Body of pancreas (tissue), 4 donors: ENCODE measurements around the gene RASGRP3. TPM values are rescaled to one million over a fixed set of nuclear protein-coding genes. Genes with fewer than 3 reads are reported as not detected.

Experiments
- ATAC-seq: fragments of 150-250 bp; one replicate; pipeline ENCODE4 v1.9.1; 2016
- DNase-seq, 4 donors: peaks; one replicate each; pipeline ENCODE4 v3.0.0-alpha.2; 2019
- H3K27ac ChIP-seq, 4 donors: fragments of 200-600 bp; sonication (generic); 1 replicate in 3 of 4; 2 replicates in 1 of 4; pipeline versions ENCODE4 v1.5.1 to v1.6.1; 2016 to 2019; ENCODE audit warnings: mild to moderate bottlenecking in 1 of 4, mixed read lengths in 1 of 4, moderate library complexity in 1 of 4
- H3K27me3 ChIP-seq, 2 donors: fragments of 200-600 bp; sonication (generic); one replicate each; pipeline ENCODE4 v1.6.0; 2016; ENCODE audit warnings: mild to moderate bottlenecking in 1 of 2
- H3K36me3 ChIP-seq, 2 donors: fragments of 200-600 bp; sonication (generic); replicated peaks in 1 of 2; 2 replicates each; pipeline ENCODE4 v1.5.1; 2016; ENCODE audit warnings: low read depth in 2 of 2; ENCODE audit not compliant: insufficient read depth in 1 of 2
- H3K4me1 ChIP-seq: fragments of 200-600 bp; sonication (generic); one replicate; pipeline ENCODE4 v1.6.0; 2016
- H3K4me3 ChIP-seq, 2 donors: fragments of 200-600 bp; sonication (generic); 1 replicate in 1 of 2; 2 replicates in 1 of 2; pipeline ENCODE4 v1.5.1; 2016 to 2019
- H3K9me3 ChIP-seq, 3 donors: fragments of 200-600 bp; sonication (generic); 1 replicate in 2 of 3; 2 replicates in 1 of 3; pipeline ENCODE4 v1.5.1; 2016
- CTCF ChIP-seq, 7 experiments: fragments of 450-650 bp in 4 of 7; fragments of 200-600 bp in 3 of 7; sonication (generic) in 3 of 7; IDR thresholded peaks; one replicate each; pipeline ENCODE4 v1.5.1; 2016 to 2019; ENCODE audit warnings: antibody characterized with exemption in 7 of 7
- POLR2A ChIP-seq, 3 donors: fragments of 450-650 bp; IDR thresholded peaks; one replicate each; pipeline ENCODE4 v1.6.1; 2016; ENCODE audit warnings: antibody characterized with exemption in 3 of 3, mild to moderate bottlenecking in 2 of 3
- WGBS, 2 donors: methylation state at CpG; one replicate each; pipeline ENCODE4 v1.1.5; 2017; 5-methylcytosine and 5-hydroxymethylcytosine counted together
- intact Hi-C: fragments of 100-400 bp; cut with DNase I; formaldehyde crosslinking; loops from one replicate; pipeline ENCODE4 v1.15.1; 2023
- total RNA-seq, 2 donors: library from RNA; depleted of rRNA; stranded (reverse); fragments of >200 nt; gene quantifications; one replicate each; pipeline ENCODE4 v1.1.0, GENCODE V29; 2016

The RASGRP3 gene
- total RNA-seq, 2 donors from 2014 or later = 3.9 to 22.1 TPM

GRCh38 chr2:33559328-33559727, 82.9 kb downstream of the RASGRP3 start:
- H3K9me3 ChIP-seq = no peaks in the 10 kb centered on the region
- H3K27me3 ChIP-seq = no peaks in the 10 kb centered on the region
- H3K27ac ChIP-seq = no peak overlapping the region
- no peaks in the 10 kb centered on the region for H3K36me3 ChIP-seq
- intact Hi-C loops = no loop called here
- ATAC-seq (no peak), DNase-seq (no peak)
- WGBS, 2 donors = 91 to 98% methylated on average over 3 of the region's 3 CpGs
- H3K4me3 ChIP-seq = no peak overlapping the region
- no peak for TF ChIP-seq CTCF (IDR thresholded peaks at IDR 0.05)
- no peak for TF ChIP-seq POLR2A (IDR thresholded peaks at IDR 0.05)
- H3K4me1 ChIP-seq = no peaks in the 10 kb centered on the region

GRCh38 chr2:33560017-33560416, 83.6 kb downstream of the RASGRP3 start:
- no peak for DNase-seq
- WGBS, 2 donors = 58 to 70% methylated on average over 2 of the region's 2 CpGs
- intact Hi-C loops = no loop called here
- Histone ChIP-seq H3K9me3 (no peaks in the 10 kb centered on the region), H3K27ac (no peak overlapping the region), H3K4me3 (no peak overlapping the region), H3K4me1 (no peaks in the 10 kb centered on the region), H3K36me3 (no peaks in the 10 kb centered on the region), H3K27me3 (no peaks in the 10 kb centered on the region)
- ATAC-seq = no peak
- TF ChIP-seq POLR2A (IDR thresholded peaks at IDR 0.05) (no peak), CTCF (IDR thresholded peaks at IDR 0.05) (no peak)

- ATAC-seq (no peak), DNase-seq (no peak)
- TF ChIP-seq CTCF (IDR thresholded peaks at IDR 0.05) (no peak), POLR2A (IDR thresholded peaks at IDR 0.05) (no peak)
- intact Hi-C loops = no loop called here
- H3K4me1 ChIP-seq = no peaks in the 10 kb centered on the region
- no peak overlapping the region for H3K4me3 ChIP-seq
- no peaks in the 10 kb centered on the region for H3K9me3 ChIP-seq
- no peaks in the 10 kb centered on the region for H3K36me3 ChIP-seq
- no peaks in the 10 kb centered on the region for H3K27me3 ChIP-seq
- H3K27ac ChIP-seq = no peak overlapping the region
Measured at GRCh38 chr2:33561872-33562271, 85.4 kb downstream of the RASGRP3 start.

GRCh38 chr2:33570681-33571080, 94.2 kb downstream of the RASGRP3 start:
- Histone ChIP-seq H3K27ac (no peak overlapping the region), H3K9me3 (no peaks in the 10 kb centered on the region), H3K27me3 (no peaks in the 10 kb centered on the region), H3K4me3 (no peak overlapping the region), H3K36me3 (no peaks in the 10 kb centered on the region), H3K4me1 (no peaks in the 10 kb centered on the region)
- WGBS, 2 donors = 70 to 81% methylated on average over 2 of the region's 2 CpGs
- no peak for DNase-seq
- ATAC-seq = no peak
- intact Hi-C loops = no loop called here
- TF ChIP-seq POLR2A (IDR thresholded peaks at IDR 0.05) (no peak), CTCF (IDR thresholded peaks at IDR 0.05) (no peak)

- Histone ChIP-seq H3K4me3 (no peak overlapping the region), H3K27ac (no peak overlapping the region), H3K4me1 (peaks cover 6% of the 10 kb centered on the region), H3K9me3 (no peaks in the 10 kb centered on the region), H3K27me3 (no peaks in the 10 kb centered on the region), H3K36me3 (no peaks in the 10 kb centered on the region)
- WGBS, 2 donors = 93 to 96% methylated on average over 6 of the region's 6 CpGs
- intact Hi-C loops = no loop called here
- ATAC-seq = no peak
- TF ChIP-seq POLR2A (IDR thresholded peaks at IDR 0.05) = no peak
- TF ChIP-seq CTCF (IDR thresholded peaks at IDR 0.05) = no peak
- DNase-seq = no peak
Measured at GRCh38 chr2:33573657-33574056, 97.2 kb downstream of the RASGRP3 start.
